ENCODE measurements around the gene LGALS3BP. TPM values are rescaled to one million over a fixed set of nuclear protein-coding genes. Genes with fewer than 3 reads are reported as not detected.
A peak's percentile ranks its signal among the peaks of the same experiment; 100 is the strongest.

The LGALS3BP gene
- total RNA-seq, 1 donor from 2014 or later: 118 TPM

- FAIRE-seq: no peak
- no peaks in the 10 kb centered on the region for H3K36me3 ChIP-seq (ENCODE audit: control insufficient read depth, insufficient read depth, low read length)
- TF ChIP-seq CTCF (IDR thresholded peaks at IDR 0.05; ENCODE audit: insufficient read depth, low read length, severe bottlenecking): no peak
- no peaks in the 10 kb centered on the region for H3K27me3 ChIP-seq (ENCODE audit: control insufficient read depth, insufficient read depth, low read length)
- H3K4me3 ChIP-seq (ENCODE audit: low read depth, low read length): no peak overlapping the region
- peak; percentile 18 for DNase-seq (ENCODE audit: low read depth)
Measured at GRCh38 chr17:78935419-78936323, 44.1 kb downstream of the LGALS3BP start.

GRCh38 chr17:78934681-78935418, 44.9 kb downstream of the LGALS3BP start:
- no peak overlapping the region for H3K4me3 ChIP-seq (ENCODE audit: low read depth, low read length)
- H3K27me3 ChIP-seq (ENCODE audit: control insufficient read depth, insufficient read depth, low read length): no peaks in the 10 kb centered on the region
- FAIRE-seq (no peak), DNase-seq (ENCODE audit: low read depth) (no peak)
- H3K36me3 ChIP-seq (ENCODE audit: control insufficient read depth, insufficient read depth, low read length): no peaks in the 10 kb centered on the region
- no peak for TF ChIP-seq CTCF (IDR thresholded peaks at IDR 0.05; ENCODE audit: insufficient read depth, low read length, severe bottlenecking)

- no peak for TF ChIP-seq CTCF (IDR thresholded peaks at IDR 0.05; ENCODE audit: insufficient read depth, low read length, severe bottlenecking)
- FAIRE-seq: no peak
- Histone ChIP-seq H3K4me3 (ENCODE audit: low read depth, low read length) (no peak overlapping the region), H3K27me3 (ENCODE audit: control insufficient read depth, insufficient read depth, low read length) (no peaks in the 10 kb centered on the region), H3K36me3 (ENCODE audit: control insufficient read depth, insufficient read depth, low read length) (no peaks in the 10 kb centered on the region)
- DNase-seq (ENCODE audit: low read depth): peak; percentile 86
Measured at GRCh38 chr17:78933959-78934568, 45.7 kb downstream of the LGALS3BP start.

- Histone ChIP-seq H3K36me3 (ENCODE audit: control insufficient read depth, insufficient read depth, low read length) (no peaks in the 10 kb centered on the region), H3K27me3 (ENCODE audit: control insufficient read depth, insufficient read depth, low read length) (no peaks in the 10 kb centered on the region), H3K4me3 (ENCODE audit: low read depth, low read length) (no peak overlapping the region)
- DNase-seq (ENCODE audit: low read depth) (peak; percentile 92), FAIRE-seq (peak; percentile 88)
- no peak for TF ChIP-seq CTCF (IDR thresholded peaks at IDR 0.05; ENCODE audit: insufficient read depth, low read length, severe bottlenecking)
Measured at GRCh38 chr17:78933025-78933958, 46.4 kb downstream of the LGALS3BP start.

All from bronchial epithelial cell (primary cell).